ENCODE measurements around the gene DGCR8.

Gene DGCR8

GRCh38 chr22:20052309-20053259, 27.5 kb upstream of the DGCR8 start:
- no peak for DNase-seq

DNA sequence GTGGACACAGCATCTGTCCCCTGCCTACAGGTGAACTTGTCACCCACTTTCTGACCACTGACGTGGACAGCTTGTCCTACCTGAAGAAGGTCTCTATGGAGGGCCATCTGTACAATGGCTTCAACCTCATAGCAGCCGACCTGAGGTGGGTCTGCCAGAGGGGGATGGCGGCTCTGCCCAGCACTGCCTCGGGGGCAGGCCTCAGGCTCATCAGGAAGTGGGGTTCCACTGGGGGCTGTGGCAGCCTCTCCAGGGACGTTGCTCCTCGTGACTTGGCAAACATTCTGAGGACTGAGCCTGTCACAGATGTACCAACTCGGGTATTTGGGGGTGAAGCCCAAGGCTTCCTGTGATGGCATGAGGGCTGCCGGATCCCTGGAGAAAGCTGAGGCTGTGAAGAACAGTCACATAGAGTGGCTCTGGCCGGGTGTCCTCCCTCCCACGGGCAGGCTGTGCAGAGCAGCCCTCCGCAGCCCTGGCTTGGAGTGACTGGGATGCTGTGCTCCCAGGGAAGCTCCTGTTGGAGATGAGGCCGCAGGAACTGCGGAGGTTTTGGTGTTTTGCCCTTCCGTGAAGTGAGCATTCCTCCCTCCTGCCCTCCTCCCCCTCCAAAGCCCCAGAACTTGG, 26.5 kb upstream of the DGCR8 start:
- DNase-seq = no peak

GRCh38 chr22:20054034-20054427, 26.0 kb upstream of the DGCR8 start:
- peak in 1 of 14 donors; percentile 21 for DNase-seq

DNA sequence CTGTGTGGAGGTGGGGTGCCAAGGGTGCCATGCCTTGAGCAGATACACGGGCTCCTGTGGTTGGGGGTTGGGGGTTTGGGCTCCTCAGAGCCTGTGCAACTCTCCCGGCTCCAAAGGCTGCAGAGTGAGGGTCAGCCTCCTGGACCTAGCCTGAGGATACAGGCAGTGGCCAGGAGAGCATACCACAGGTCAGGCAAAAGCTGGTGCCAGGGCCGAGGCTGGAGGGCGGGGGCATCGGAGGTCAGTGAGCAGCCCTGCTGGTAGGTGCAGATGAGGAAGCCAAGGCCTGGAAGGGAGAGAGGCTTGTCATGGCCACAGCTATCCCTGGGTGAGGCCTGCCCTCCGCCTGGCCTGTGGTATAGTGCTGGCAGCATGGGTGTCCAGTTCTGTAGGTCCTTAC, 25.6 kb upstream of the DGCR8 start:
- no peak for DNase-seq

DNA sequence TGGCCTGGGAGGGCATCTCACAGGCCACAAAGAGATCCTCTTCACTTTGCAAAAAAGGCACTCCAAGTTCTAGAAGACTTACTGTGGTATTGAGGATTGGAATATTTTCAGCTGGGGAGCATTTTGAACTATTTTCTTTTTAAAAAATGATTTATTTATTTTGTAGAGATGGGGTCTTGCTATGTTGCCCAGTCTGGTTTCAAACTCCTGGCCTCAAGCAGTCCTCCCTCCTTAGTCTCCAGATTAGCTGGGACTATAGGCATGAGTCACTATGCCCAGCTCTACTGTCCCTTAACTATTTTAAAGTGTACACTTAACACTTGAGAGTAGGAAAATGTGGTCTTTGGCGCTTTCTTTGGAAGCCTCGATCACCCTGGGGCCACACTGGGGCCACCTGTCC, 24.9 kb upstream of the DGCR8 start:
- DNase-seq = no peak

DNA sequence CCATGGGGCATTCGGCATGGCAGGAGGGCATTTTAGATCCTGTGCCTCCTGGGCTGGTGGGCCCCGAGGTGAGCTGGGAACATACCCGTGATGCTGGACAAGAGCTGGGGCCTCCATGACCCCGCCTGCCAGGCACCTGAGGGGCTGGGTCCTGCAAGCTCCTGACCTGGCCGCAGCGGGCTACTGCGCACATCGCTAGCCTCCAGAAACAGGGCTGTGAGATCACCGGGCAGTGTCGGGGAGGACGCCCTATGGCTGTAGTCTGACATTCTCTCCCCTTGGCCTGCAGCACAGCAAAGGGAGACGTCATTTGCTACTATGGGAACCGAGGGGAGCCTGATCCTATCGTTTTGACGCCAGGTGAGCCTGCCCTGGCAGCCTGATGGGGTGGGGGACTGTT, 24.4 kb upstream of the DGCR8 start:
- no peak for DNase-seq

- DNase-seq = no peak
Measured at GRCh38 chr22:20056161-20056560, 23.9 kb upstream of the DGCR8 start.

GRCh38 chr22:20056696-20057386, 23.2 kb upstream of the DGCR8 start:
- DNase-seq = no peak

DNA sequence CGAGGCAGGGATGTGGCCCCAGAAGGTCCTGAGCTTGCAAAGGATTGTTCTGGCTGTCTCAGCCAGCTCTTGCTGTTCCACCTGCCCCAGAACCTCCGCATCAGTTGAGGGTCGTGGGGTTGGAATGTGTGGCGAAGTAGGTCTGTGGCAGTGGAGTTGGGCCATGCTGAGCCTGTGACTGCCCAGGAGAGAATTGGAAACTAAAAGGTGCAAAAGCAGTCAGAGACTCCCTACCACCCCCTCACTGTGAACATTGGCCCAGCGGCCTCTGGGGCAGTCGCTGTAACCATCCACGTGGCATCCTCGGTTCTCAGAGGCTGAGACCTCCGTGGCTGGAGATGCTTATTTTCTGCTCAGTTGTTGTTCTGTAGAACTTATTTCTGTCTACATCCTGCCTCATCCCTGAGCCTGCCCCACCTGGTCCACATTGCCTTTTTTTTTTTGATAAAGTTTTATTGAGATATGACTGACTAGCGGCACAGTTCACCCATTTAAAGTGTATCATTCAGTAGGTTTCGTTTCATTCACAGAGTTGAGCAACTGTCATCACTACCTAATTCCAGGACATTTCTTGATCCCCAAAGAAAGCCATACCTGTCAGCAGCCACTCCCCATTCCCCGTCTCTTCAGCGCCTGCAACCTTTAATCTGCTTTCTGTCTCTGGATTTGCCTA, 22.3 kb upstream of the DGCR8 start:
- DNase-seq = no peak

GRCh38 chr22:20058989-20059770, 20.9 kb upstream of the DGCR8 start:
- no peak for DNase-seq

DNA sequence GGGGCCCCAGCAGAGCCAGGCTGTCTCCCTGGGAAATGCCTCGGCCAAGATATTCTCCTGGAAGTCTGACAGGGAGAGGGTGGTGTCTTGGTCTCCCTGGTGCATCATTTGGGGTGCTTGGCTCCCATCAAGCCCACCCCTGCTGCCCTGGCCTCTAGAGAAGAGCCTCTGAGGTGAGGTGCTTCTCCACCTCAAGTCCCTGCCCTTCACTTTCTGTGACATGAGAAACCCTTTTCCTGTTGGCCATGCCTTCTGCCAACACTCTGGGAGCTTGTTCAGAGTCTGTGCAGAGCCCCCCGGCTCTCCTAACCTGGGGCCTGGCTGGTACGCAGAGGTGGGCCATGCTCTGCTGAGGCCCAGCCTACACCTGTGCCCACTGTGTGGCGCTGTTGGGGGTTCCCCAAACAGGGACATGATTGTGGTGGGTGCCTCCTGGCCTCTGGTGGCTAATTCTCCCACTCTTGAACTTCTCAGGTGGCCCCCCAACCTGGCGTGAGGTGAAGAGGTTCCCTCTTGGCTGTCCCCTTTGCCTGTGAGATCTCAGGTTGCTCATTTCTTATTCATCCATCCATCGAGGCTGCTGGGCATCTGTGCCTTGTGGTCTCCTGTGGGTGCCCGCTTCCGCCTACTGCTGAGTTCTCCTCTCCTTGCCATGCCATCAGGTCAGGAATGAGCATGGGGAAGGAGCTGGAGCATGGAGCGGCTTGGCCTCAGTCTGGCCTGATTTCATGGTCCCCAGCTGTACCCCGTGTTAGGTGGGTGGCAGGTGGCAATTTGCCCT, 19.2 kb upstream of the DGCR8 start:
- DNase-seq = no peak

DNA sequence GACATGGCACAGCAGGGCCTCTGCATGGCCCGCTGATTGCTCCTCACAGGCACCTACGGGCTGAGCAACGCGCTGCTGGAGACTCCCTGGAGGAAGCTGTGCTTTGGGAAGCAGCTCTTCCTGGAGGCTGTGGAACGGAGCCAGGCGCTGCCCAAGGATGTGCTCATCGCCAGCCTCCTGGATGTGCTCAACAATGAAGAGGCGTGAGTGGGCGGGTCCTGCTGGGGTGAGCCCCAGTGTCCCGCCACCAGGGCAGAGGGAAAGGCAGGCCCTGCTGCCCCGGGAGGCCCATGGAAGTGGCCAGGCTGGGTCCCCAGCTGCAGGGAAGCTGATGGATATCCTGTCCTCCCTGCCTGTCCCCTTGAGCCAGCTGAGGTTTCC, 18.6 kb upstream of the DGCR8 start:
- no peak for DNase-seq

GRCh38 chr22:20062043-20062765, 17.8 kb upstream of the DGCR8 start:
- DNase-seq = no peak

- DNase-seq = no peak
Measured at GRCh38 chr22:20062766-20063083, 17.3 kb upstream of the DGCR8 start.

- DNase-seq = no peak
Measured at GRCh38 chr22:20063271-20064139, 16.5 kb upstream of the DGCR8 start.

DNA sequence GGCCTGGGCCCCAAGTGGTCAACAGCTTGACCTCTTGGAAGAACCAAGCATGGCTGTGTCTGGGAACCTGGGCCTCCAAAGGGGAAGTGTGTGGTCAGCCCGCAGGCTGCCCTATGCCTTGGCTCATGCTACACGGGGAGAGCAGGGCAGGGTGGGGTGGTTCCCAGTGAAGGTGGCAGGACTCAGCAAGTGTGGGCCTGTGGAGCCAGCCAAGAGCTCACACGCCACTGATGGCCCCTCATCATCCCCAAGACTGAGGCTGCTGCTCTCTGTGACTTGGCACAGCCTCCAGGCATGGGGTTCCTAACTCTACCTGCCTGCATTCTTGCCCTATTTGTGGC, 15.9 kb upstream of the DGCR8 start:
- no peak for DNase-seq

- DNase-seq = no peak
Measured at GRCh38 chr22:20064545-20065262, 15.3 kb upstream of the DGCR8 start.

- no peak for DNase-seq
Measured at GRCh38 chr22:20065896-20066616, 14.0 kb upstream of the DGCR8 start.

Measured in C1 segment of cervical spinal cord (tissue), 14 donors.